Thymus (tissue), 11 donors: ENCODE data around the gene DRG2. TPM values are rescaled to one million over a fixed set of nuclear protein-coding genes. Genes with fewer than 3 reads are reported as not detected.

Source experiments
- DNase-seq, 9 donors: peaks; one replicate each; pipeline ENCODE4 v3.0.0-alpha.2; 2013; ENCODE audit warnings: low spot score in 9 of 9, low read depth in 6 of 9, missing footprints in 1 of 9
- H3K27ac ChIP-seq, 2 donors: one replicate each; pipeline ENCODE4 v1.5.1; 2013; ENCODE audit warnings: control low read depth in 1 of 2, low read depth in 1 of 2, low read length in 1 of 2, mild to moderate bottlenecking in 1 of 2, moderate library complexity in 1 of 2
- H3K27me3 ChIP-seq, 2 donors: one replicate each; pipeline ENCODE4 v1.5.1; 2013; ENCODE audit warnings: low read length in 1 of 2; ENCODE audit not compliant: control insufficient read depth in 2 of 2, insufficient read depth in 1 of 2
- H3K36me3 ChIP-seq, 2 donors: one replicate each; pipeline ENCODE4 v1.5.1; 2013; ENCODE audit warnings: low read length in 1 of 2, mild to moderate bottlenecking in 1 of 2, moderate library complexity in 1 of 2; ENCODE audit not compliant: control insufficient read depth in 2 of 2, insufficient read depth in 2 of 2
- H3K4me1 ChIP-seq, 2 donors: one replicate each; pipeline ENCODE4 v1.5.1; 2013; ENCODE audit warnings: low read length in 2 of 2; ENCODE audit not compliant: control insufficient read depth in 2 of 2, insufficient read depth in 2 of 2
- H3K4me3 ChIP-seq, 2 donors: one replicate each; pipeline ENCODE4 v1.5.1; 2013; ENCODE audit warnings: low read length in 2 of 2, control low read depth in 1 of 2, mild to moderate bottlenecking in 1 of 2
- H3K9me3 ChIP-seq, 2 donors: one replicate each; pipeline ENCODE4 v1.5.1; 2013; ENCODE audit warnings: low read length in 1 of 2, mild to moderate bottlenecking in 1 of 2; ENCODE audit not compliant: control insufficient read depth in 2 of 2, insufficient read depth in 1 of 2
- WGBS: extraction: QIAGEN DNeasy Blood & Tissue Kit; methylation state at CpG from one replicate; pipeline ENCODE4 v1.1.7; 2013; 5-methylcytosine and 5-hydroxymethylcytosine counted together
- polyA plus RNA-seq: library from polyadenylated mRNA; stranded (reverse); fragments of 200-250 nt; gene quantifications from one replicate; pipeline ENCODE4 v1.2.3, GENCODE V29; 2013
- total RNA-seq: library from RNA; stranded (reverse); fragments of 120-200 nt; gene quantifications from one replicate; pipeline ENCODE4 v1.2.4, GENCODE V29; 2013
- donor health status: healthy.

DRG2 gene
- total and polyA plus RNA-seq, 2 donors: 32.4 to 46.4 TPM

DNA sequence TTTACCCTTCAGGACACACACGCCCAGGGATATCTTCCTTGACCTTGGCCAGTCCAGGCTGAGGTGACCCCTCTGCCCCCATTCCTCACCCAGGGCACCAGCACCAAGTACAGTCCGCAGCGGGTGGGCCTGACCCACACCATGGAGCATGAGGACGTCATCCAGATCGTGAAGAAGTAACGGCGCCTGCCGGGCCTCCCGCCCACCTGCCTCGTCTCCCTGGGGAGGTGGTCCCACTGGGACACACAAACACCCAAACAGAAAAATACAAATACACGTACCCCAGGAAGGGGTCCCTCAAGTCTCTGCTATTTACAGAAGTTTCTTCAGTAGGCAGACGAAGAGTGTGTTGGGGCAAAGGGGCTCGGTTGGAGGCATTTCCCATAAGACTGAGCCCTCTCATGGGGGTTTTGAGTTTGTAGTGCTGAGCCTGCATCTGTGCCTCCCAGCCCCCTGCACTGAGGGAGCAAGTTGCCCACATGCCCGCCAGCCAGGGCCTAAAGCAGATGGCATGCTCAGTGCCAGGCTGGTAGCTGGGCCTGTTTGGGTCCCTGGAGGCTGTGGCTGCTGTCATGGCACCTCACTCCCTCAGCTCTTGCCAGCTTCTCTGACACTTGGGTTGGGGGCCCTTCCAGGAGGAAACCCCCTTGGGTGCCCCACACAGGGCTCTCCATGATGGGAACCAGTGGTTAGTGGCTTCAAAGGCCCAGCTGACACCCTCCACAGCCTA is 19.5 kb downstream of the DRG2 start:
- H3K27ac ChIP-seq: no peak overlapping the region
- H3K4me1 ChIP-seq: no peaks in the 10 kb centered on the region
- no peak for DNase-seq
- no peaks in the 10 kb centered on the region for H3K9me3 ChIP-seq
- no peaks in the 10 kb centered on the region for H3K27me3 ChIP-seq
- 97% methylated on average over 14 of the region's 14 CpGs for WGBS
- H3K4me3 ChIP-seq: no peak overlapping the region
- H3K36me3 ChIP-seq: peaks cover 18 to 37% of the 10 kb centered on the region in 2 donors

DNA sequence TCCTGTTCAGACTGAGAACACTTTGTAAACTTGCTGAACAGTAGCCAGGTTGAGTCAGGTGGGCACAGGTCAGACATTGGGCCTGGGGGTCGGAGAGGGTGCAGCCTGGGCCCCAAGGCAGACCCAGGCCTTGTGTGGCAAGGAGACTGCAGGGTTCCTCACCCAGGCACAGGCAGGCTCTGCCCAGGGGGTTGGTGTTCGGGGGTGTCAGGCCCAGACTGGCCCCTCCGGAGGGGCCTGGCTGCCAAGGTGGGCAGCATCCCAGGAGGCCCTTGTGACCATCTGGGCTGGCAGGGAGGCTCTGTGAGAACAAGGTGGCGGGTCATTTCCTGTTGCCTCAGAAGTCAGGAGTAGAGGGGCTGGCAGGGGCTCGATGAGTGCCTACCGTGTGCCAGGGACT is 20.2 kb downstream of the DRG2 start:
- Histone ChIP-seq H3K36me3 (peaks cover 18 to 37% of the 10 kb centered on the region in 2 donors), H3K9me3 (no peaks in the 10 kb centered on the region), H3K4me1 (no peaks in the 10 kb centered on the region), H3K27me3 (no peaks in the 10 kb centered on the region), H3K4me3 (no peak overlapping the region), H3K27ac (no peak overlapping the region)
- no peak for DNase-seq
- WGBS: 91% methylated on average over 6 of the region's 6 CpGs

DNA sequence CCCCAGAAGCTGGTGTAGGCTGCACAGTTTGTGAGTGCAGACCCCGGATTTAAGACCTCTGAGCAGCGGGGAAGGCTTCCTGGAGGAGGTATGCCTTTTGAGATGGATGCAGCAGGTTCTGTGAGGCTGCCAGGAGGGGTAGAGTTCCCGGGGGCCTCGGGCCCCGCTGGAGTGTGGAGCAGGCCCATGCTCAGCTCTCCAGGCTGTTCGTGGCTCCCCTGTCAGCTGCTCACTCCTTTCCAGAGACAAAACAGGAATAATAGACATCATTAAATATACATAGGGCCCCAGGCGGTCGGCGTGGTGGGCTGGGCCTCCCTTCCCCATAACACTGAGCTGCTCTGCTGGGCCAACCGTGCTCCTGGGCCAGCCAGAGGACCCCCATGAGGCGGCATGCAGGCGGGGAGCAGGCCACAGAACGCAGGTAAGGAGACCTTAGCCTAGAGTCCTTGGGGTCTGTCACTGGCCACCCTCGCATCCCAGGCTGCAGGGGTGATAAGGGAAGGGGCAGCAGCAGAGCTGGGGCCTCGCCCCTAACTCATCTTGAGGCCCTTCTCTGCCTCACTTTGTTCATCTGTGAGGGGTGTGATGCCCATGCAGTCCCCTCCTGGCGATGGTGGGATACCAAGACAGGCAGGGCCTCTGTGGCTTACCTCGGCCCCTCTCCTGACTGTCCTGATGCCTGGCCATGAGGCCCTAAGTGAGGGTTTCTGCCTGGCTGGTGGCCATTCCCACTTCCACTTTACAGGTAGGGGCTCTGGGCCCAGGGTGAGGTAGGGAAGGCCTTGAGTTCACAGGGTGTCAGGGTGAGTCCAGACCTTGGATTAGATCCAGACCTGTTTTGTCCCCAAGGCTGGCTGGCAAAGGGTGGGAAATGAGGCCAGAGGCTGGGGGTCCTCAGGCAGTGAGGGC is 20.9 kb downstream of the DRG2 start, which contains the start of gene MYO15A:
Gene MYO15A (plus strand): TSS at position 356 of the 912 bp plus-strand sequence. CDS start 10,045 bp downstream, outside the sequence.
- H3K4me3 ChIP-seq: no peak within 1 kb of the TSS
- DNase-seq: no peak
- 95% methylated on average over 17 of the region's 17 CpGs for WGBS
- H3K9me3 ChIP-seq: no peaks in the 10 kb centered on the region
- no peak within 1 kb of the TSS for H3K27ac ChIP-seq
- H3K36me3 ChIP-seq: peaks cover 15 to 33% of the 10 kb centered on the region in 2 donors
- H3K27me3 ChIP-seq: no peaks in the 10 kb centered on the region
- H3K4me1 ChIP-seq: no peaks in the 10 kb centered on the region

DNA sequence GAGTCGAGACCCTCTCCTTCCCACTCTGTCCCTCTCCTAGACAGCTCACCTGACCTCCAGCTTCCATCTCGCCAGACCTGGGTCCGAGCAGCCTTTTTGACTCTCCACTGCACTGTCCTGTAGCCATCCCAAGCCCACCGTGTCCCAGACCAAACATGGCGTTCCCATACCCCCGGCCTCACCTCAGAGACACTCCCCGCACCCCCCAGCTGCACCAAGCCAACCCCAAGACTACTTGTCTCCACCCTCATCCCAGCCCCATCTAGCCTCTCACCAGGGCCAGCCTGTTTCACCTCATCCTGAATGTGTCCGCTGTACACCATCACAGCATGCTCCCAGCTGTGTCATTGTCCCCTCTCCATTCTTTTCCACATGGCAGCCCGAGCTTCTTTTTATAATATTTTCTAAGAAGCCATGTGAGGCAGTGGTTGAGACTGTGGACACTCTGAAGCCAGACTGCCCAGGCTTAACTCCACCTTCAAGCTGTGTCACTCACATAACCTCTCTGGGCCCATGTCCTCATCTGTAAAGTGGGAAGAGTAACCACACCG is 22.3 kb downstream of the DRG2 start:
- Histone ChIP-seq H3K9me3 (no peaks in the 10 kb centered on the region), H3K36me3 (peaks cover 14 to 27% of the 10 kb centered on the region in 2 donors), H3K27ac (no peak overlapping the region), H3K27me3 (no peaks in the 10 kb centered on the region), H3K4me1 (no peaks in the 10 kb centered on the region), H3K4me3 (no peak overlapping the region)
- WGBS: 90% methylated on average over 10 of the region's 10 CpGs
- no peak for DNase-seq

DNA sequence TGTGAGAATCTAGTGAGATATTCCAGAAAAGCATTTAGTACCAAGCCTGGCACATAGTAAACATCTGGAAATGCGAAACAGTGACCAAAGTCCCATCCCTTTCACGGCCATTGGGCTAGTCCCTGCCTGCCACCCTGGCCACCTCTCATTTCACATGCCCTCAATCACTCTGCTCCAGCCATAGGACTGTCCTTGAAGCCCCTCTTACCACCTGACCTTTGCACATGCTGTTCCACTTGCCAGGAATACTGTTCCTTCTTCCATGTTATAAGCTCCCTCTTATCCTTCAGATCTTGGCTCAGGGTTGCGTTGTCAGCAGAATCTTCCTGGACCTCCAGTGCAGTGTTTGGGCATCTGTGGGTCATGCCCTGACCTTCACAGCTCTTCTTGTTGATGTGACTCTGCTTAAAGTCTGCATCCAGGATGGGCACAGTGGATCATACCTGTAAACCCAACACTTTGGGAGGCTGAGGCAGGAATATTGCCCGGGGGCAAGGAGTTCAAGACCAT is 22.9 kb downstream of the DRG2 start:
- whole genome bisulfite sequencing: 97% methylated on average over 4 of the region's 4 CpGs

DNA sequence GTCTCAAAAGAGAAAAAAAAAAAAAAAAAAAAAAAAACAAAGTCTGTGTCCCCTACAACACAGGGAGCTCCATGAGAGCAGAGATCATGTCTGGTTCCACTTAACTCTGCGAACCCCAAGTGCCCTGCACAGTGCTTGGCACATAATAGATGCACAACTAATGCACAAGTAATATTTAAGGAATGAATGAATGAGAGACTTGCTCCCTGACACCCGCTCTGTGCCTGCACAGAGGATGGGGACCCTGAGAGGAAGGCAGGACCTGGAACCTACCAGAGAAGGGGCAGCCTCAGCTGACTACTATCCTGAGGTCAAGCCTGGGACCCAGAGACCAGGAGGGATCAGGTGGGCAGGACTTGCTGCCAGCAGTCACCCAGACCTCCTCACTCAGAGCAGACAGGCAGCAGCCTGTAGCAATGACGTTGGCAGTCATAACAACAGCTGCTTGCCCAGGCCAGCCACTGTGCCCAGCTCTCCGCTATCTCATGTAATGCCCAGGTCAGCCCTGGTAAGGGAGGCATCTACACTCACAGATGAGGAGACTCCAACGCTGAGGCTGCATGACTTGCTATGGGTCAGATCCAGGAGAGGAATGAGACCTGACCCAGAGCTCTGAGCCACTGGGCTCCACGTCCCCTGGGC is 23.7 kb downstream of the DRG2 start:
- no peaks in the 10 kb centered on the region for H3K27me3 ChIP-seq
- no peak for DNase-seq
- no peaks in the 10 kb centered on the region for H3K9me3 ChIP-seq
- no peak overlapping the region for H3K4me3 ChIP-seq
- H3K36me3 ChIP-seq: peaks cover 9 to 14% of the 10 kb centered on the region in 2 donors
- WGBS: 91% methylated on average over 6 of the region's 6 CpGs
- no peak overlapping the region for H3K27ac ChIP-seq
- no peaks in the 10 kb centered on the region for H3K4me1 ChIP-seq

More for the DNA sequence above, 22.9 kb downstream of the DRG2 start:
- no peak for DNase-seq
- Histone ChIP-seq H3K9me3 (no peaks in the 10 kb centered on the region), H3K4me3 (no peak overlapping the region), H3K27me3 (no peaks in the 10 kb centered on the region), H3K36me3 (peaks cover 12 to 21% of the 10 kb centered on the region in 2 donors), H3K4me1 (no peaks in the 10 kb centered on the region), H3K27ac (no peak overlapping the region)

DNA sequence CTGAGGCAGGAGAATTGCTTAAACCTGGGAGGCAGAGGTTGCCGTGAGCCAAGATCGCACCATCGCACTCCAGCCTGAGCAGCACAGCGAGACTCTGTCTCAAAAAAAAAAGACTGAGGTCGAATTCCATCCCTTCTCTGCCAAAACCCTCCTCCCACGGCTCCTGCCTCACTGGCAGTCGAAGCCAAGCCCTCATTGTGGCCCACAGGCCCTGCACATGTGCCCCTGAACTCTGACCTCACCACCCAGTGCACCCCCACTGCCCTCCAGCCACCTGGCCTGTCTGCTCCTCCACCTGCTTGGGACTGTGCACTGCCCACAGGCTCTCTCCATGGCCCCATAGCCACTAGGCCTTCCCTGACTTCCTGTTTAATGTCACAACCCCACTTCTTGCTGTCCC is 27.8 kb downstream of the DRG2 start:
- Histone ChIP-seq H3K36me3 (no peaks in the 10 kb centered on the region), H3K4me3 (no peak overlapping the region), H3K4me1 (no peaks in the 10 kb centered on the region), H3K27ac (no peak overlapping the region), H3K9me3 (peaks cover 11 to 25% of the 10 kb centered on the region in 2 donors), H3K27me3 (no peaks in the 10 kb centered on the region)
- WGBS: 92% methylated on average over 7 of the region's 7 CpGs
- no peak for DNase-seq

DNA sequence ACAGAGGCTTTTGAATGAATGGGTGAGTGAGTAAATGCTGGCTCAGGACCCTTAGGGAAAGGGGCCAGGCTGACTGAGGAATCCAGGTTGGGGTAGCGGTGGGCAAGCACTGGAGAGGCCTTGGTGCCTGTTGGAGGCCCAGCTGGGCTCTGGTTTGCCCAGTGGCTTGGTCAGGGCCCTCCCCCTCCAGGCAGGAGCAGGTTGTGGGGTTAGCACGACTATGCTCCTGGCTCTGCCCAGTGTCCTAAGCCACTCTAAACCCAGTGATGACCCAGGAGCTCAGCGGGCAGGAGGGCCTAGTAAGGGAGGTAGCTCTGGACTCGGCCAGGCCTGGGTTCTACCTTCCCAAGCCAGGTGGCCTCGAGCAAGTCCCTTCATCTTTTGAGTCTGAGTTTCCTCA is 28.3 kb downstream of the DRG2 start:
- Histone ChIP-seq H3K27ac (no peak overlapping the region), H3K4me3 (no peak overlapping the region), H3K36me3 (no peaks in the 10 kb centered on the region), H3K4me1 (no peaks in the 10 kb centered on the region), H3K27me3 (no peaks in the 10 kb centered on the region), H3K9me3 (peaks cover 11 to 25% of the 10 kb centered on the region in 2 donors)
- DNase-seq: no peak
- 93% methylated on average over 5 of the region's 5 CpGs for WGBS
